Neural cell (in vitro differentiated cells): ENCODE data around the gene JOSD2.

ENCODE experiments used
- EP300 ChIP-seq: fragments of 450-650 bp; conservative IDR thresholded peaks from 2 replicates; pipeline ENCODE4 v1.6.1; 2014; ENCODE audit warnings: antibody characterized with exemption, mild to moderate bottlenecking, moderate library complexity; ENCODE audit not compliant: poor library complexity, severe bottlenecking
- EZH2 ChIP-seq: fragments of 200-600, 300-800 bp; shearing (Covaris generic), sonication (generic); IDR thresholded peaks from 2 replicates; pipeline ENCODE4 v1.6.1; 2014; ENCODE audit warnings: antibody characterized with exemption, low read length, borderline replicate concordance, mild to moderate bottlenecking; ENCODE audit not compliant: insufficient read depth, poor library complexity, severe bottlenecking
- MXI1 ChIP-seq: fragments of 450-650 bp; conservative IDR thresholded peaks from 2 replicates; pipeline ENCODE4 v1.6.1; 2014; ENCODE audit warnings: antibody characterized with exemption, mild to moderate bottlenecking; ENCODE audit not compliant: poor library complexity, severe bottlenecking
- POLR2AphosphoS5 ChIP-seq: IDR thresholded peaks from 2 replicates; pipeline ENCODE4 v1.6.1; 2012
- RAD21 ChIP-seq: fragments of 450-650 bp; conservative IDR thresholded peaks from 2 replicates; pipeline ENCODE4 v1.6.1; 2014; ENCODE audit warnings: antibody characterized with exemption, mild to moderate bottlenecking, moderate library complexity
- SMC3 ChIP-seq: fragments of 450-650 bp; conservative IDR thresholded peaks from 2 replicates; pipeline ENCODE4 v1.6.1; 2014; ENCODE audit warnings: antibody characterized with exemption, mild to moderate bottlenecking, moderate library complexity; ENCODE audit not compliant: poor library complexity
- TAF1 ChIP-seq: IDR thresholded peaks from 2 replicates; pipeline ENCODE4 v1.6.1; 2012; ENCODE audit warnings: low read depth
- TF ChIP-seq, protein P1 (sequence below): IDR thresholded peaks from 2 replicates; pipeline ENCODE4 v1.6.1; 2012; ENCODE audit warnings: borderline replicate concordance
- TF ChIP-seq, protein P2 (sequence below): fragments of 450-650 bp; IDR thresholded peaks from 2 replicates; pipeline ENCODE4 v1.5.1; 2014; ENCODE audit warnings: antibody characterized with exemption, mild to moderate bottlenecking, moderate library complexity; ENCODE audit not compliant: poor library complexity, severe bottlenecking

- TF ChIP-seq RAD21 (no peak), EP300 (no peak), POLR2AphosphoS5 (no peak), EZH2 (no peak), SMC3 (no peak), TAF1 (no peak), MXI1 (no peak)
- TF ChIP-seq, protein P1, sequence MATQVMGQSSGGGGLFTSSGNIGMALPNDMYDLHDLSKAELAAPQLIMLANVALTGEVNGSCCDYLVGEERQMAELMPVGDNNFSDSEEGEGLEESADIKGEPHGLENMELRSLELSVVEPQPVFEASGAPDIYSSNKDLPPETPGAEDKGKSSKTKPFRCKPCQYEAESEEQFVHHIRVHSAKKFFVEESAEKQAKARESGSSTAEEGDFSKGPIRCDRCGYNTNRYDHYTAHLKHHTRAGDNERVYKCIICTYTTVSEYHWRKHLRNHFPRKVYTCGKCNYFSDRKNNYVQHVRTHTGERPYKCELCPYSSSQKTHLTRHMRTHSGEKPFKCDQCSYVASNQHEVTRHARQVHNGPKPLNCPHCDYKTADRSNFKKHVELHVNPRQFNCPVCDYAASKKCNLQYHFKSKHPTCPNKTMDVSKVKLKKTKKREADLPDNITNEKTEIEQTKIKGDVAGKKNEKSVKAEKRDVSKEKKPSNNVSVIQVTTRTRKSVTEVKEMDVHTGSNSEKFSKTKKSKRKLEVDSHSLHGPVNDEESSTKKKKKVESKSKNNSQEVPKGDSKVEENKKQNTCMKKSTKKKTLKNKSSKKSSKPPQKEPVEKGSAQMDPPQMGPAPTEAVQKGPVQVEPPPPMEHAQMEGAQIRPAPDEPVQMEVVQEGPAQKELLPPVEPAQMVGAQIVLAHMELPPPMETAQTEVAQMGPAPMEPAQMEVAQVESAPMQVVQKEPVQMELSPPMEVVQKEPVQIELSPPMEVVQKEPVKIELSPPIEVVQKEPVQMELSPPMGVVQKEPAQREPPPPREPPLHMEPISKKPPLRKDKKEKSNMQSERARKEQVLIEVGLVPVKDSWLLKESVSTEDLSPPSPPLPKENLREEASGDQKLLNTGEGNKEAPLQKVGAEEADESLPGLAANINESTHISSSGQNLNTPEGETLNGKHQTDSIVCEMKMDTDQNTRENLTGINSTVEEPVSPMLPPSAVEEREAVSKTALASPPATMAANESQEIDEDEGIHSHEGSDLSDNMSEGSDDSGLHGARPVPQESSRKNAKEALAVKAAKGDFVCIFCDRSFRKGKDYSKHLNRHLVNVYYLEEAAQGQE = no peak
- TF ChIP-seq, protein P2, sequence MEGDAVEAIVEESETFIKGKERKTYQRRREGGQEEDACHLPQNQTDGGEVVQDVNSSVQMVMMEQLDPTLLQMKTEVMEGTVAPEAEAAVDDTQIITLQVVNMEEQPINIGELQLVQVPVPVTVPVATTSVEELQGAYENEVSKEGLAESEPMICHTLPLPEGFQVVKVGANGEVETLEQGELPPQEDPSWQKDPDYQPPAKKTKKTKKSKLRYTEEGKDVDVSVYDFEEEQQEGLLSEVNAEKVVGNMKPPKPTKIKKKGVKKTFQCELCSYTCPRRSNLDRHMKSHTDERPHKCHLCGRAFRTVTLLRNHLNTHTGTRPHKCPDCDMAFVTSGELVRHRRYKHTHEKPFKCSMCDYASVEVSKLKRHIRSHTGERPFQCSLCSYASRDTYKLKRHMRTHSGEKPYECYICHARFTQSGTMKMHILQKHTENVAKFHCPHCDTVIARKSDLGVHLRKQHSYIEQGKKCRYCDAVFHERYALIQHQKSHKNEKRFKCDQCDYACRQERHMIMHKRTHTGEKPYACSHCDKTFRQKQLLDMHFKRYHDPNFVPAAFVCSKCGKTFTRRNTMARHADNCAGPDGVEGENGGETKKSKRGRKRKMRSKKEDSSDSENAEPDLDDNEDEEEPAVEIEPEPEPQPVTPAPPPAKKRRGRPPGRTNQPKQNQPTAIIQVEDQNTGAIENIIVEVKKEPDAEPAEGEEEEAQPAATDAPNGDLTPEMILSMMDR = no peak
Measured at GRCh38 chr19:50531171-50531612, 20.2 kb upstream of the JOSD2 start.
